22Rv1 (cell line): ENCODE measurements around the gene SHC1.

Source experiments
- ZFX ChIP-seq: fragments of 450-650 bp; IDR thresholded peaks from 2 replicates; pipeline ENCODE4 v1.6.1; 2017; ENCODE audit warnings: antibody characterized with exemption, borderline replicate concordance
- TF ChIP-seq, protein P1 (sequence below): fragments of 450-650 bp; IDR thresholded peaks from 2 replicates; pipeline ENCODE4 v1.5.1; 2017; ENCODE audit warnings: mild to moderate bottlenecking

DNA sequence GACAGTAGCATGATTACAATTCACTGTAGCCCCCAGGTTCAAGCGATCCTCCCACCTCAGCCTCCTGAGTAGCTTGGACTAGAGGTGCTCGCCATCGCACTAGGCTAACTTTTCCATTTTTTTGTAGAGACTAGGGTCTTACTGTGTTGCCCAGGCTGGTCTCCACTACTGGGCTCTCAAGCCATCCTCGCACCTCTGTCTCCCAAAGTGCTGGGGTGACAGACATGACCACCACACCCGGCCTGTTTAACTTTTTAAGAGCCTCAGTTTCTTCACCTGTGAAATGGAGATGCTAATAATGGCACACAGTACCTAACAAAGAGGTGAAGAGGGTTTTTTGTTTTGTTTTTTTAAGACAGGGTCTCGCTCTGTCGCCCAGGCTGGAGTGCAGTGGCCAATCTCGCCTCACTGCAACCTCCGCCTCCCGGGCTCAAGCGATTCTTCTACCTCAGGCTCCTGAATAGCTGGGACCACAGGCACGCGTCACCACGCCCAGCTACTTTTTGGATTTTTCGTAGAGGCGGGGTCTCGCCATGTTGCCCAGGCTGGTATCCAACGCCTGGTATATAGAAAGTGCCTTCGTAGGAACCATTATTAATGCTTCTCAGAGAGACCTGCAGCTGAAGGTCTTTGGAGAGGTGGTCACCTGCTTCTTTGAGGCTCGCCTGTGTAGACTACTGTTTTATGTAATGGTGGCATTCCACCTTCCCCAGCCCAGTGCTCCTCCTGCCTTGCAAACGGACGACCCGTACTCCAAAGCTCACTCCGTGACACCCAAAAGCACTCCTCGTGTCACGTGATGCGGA lies 34.6 kb downstream of the SHC1 start:
- TF ChIP-seq, protein P1, sequence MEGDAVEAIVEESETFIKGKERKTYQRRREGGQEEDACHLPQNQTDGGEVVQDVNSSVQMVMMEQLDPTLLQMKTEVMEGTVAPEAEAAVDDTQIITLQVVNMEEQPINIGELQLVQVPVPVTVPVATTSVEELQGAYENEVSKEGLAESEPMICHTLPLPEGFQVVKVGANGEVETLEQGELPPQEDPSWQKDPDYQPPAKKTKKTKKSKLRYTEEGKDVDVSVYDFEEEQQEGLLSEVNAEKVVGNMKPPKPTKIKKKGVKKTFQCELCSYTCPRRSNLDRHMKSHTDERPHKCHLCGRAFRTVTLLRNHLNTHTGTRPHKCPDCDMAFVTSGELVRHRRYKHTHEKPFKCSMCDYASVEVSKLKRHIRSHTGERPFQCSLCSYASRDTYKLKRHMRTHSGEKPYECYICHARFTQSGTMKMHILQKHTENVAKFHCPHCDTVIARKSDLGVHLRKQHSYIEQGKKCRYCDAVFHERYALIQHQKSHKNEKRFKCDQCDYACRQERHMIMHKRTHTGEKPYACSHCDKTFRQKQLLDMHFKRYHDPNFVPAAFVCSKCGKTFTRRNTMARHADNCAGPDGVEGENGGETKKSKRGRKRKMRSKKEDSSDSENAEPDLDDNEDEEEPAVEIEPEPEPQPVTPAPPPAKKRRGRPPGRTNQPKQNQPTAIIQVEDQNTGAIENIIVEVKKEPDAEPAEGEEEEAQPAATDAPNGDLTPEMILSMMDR = no peak
- no peak for TF ChIP-seq ZFX
